WTC11 (cell line): ENCODE data around the gene DDI2. TPM values are rescaled to one million over a fixed set of nuclear protein-coding genes. Genes with fewer than 3 reads are reported as not detected.

Source experiments
- ATAC-seq: fragments of 200-7000 bp; cut with Tn5 transposase; 2 replicates; pipeline ENCODE4 v1.10.0; 2021; ENCODE audit warnings: mild to moderate bottlenecking, moderate library complexity
- CTCF ChIA-PET: fragments of 300-600 bp; sonication (Branson Sonifier 250); formaldehyde crosslinking; loops from one replicate; lab custom pipeline; 2021; ENCODE audit warnings: antibody characterized with exemption; lab: Charles Lee
- POLR2A ChIA-PET: fragments of 350-600 bp; sonication (Branson Sonifier 250); formaldehyde crosslinking; loops from one replicate; lab custom pipeline; 2021; ENCODE audit warnings: antibody characterized with exemption; lab: Charles Lee
- DNase-seq: peaks from one replicate; pipeline ENCODE4 v3.0.0; 2021; ENCODE audit warnings: low spot score
- H3K27ac Mint-ChIP-seq: 2 replicates; pipeline ENCODE4 v1.8.0; 2021; ENCODE audit warnings: mixed read lengths
- H3K27me3 Mint-ChIP-seq: 2 replicates; pipeline ENCODE4 v1.8.0; 2021; ENCODE audit warnings: low read depth, mild to moderate bottlenecking, moderate library complexity, mixed read lengths
- H3K36me3 Mint-ChIP-seq: 2 replicates; pipeline ENCODE4 v1.8.0; 2021; ENCODE audit warnings: mixed read lengths
- H3K4me1 Mint-ChIP-seq: 2 replicates; pipeline ENCODE4 v1.8.0; 2022; ENCODE audit warnings: mixed read lengths
- H3K4me3 Mint-ChIP-seq: 2 replicates; pipeline ENCODE4 v1.8.0; 2021; ENCODE audit warnings: mild to moderate bottlenecking, moderate library complexity, mixed read lengths
- H3K9me3 Mint-ChIP-seq: 2 replicates; pipeline ENCODE4 v1.8.0; 2021; ENCODE audit warnings: mixed read lengths
- ATF1 ChIP-seq: sonication (generic); formaldehyde crosslinking; IDR thresholded peaks from 2 replicates; pipeline ENCODE4 v1.8.1; 2023; ENCODE audit warnings: mild to moderate bottlenecking, moderate library complexity, missing genetic modification reagents
- ATF3 ChIP-seq: sonication (generic); formaldehyde crosslinking; conservative IDR thresholded peaks from 2 replicates; pipeline ENCODE4 v1.8.1; 2022; ENCODE audit warnings: mild to moderate bottlenecking, missing genetic modification reagents
- GABPB1 ChIP-seq: sonication (generic); formaldehyde crosslinking; IDR thresholded peaks from 2 replicates; pipeline ENCODE4 v1.8.1; 2023; ENCODE audit warnings: mild to moderate bottlenecking, missing genetic modification reagents
- IRF2 ChIP-seq: sonication (generic); formaldehyde crosslinking; IDR thresholded peaks from 2 replicates; pipeline ENCODE4 v1.8.0; 2022; ENCODE audit warnings: low read depth, missing genetic modification reagents, borderline replicate concordance
- JUN ChIP-seq: sonication (generic); formaldehyde crosslinking; IDR thresholded peaks from 2 replicates; pipeline ENCODE4 v1.8.0; 2023; ENCODE audit warnings: mild to moderate bottlenecking, missing genetic modification reagents
- PRDM15 ChIP-seq: sonication (generic); formaldehyde crosslinking; IDR thresholded peaks from 2 replicates; pipeline ENCODE4 v1.8.0; 2022; ENCODE audit warnings: missing genetic modification reagents
- RELA ChIP-seq: sonication (generic); formaldehyde crosslinking; IDR thresholded peaks from 2 replicates; pipeline ENCODE4 v1.8.1; 2022; ENCODE audit warnings: missing genetic modification reagents, mild to moderate bottlenecking, borderline replicate concordance
- TEAD4 ChIP-seq: sonication (generic); formaldehyde crosslinking; IDR thresholded peaks from 2 replicates; pipeline ENCODE4 v1.8.0; 2022; ENCODE audit warnings: mild to moderate bottlenecking, missing genetic modification reagents
- ZMAT4 ChIP-seq: fragments of 250-450 bp; sonication (Bioruptor Pico); IDR thresholded peaks from 2 replicates; pipeline ENCODE4 v1.9.0; 2021; ENCODE audit warnings: mild to moderate bottlenecking
- ZNF416 ChIP-seq: fragments of 250-450 bp; sonication (Bioruptor Pico); IDR thresholded peaks from 2 replicates; pipeline ENCODE4 v1.9.0; 2021; ENCODE audit warnings: mild to moderate bottlenecking, inconsistent platforms
- ZNF423 ChIP-seq: fragments of 250-450 bp; sonication (Bioruptor Pico); IDR thresholded peaks from 2 replicates; pipeline ENCODE4 v2.1.2; 2022; ENCODE audit warnings: mild to moderate bottlenecking, moderate library complexity
- ZNF671 ChIP-seq: fragments of 250-450 bp; sonication (Bioruptor Pico); IDR thresholded peaks from 2 replicates; pipeline ENCODE4 v1.8.0; 2021; ENCODE audit warnings: mild to moderate bottlenecking
- total RNA-seq: library from RNA; stranded (reverse); gene quantifications from 3 replicates; pipeline ENCODE4 v1.2.3, GENCODE V29; 2021
- TF ChIP-seq, protein P1 (sequence below): fragments of 250-450 bp; sonication (Bioruptor Pico); conservative IDR thresholded peaks from 2 replicates; pipeline ENCODE4 v1.9.0; 2021; ENCODE audit warnings: mild to moderate bottlenecking
- TF ChIP-seq, protein P2 (sequence below): sonication (generic); formaldehyde crosslinking; IDR thresholded peaks from 2 replicates; pipeline ENCODE4 v1.8.1; 2023; ENCODE audit warnings: mild to moderate bottlenecking, missing genetic modification reagents, borderline replicate concordance

DDI2 gene
- total RNA-seq, 1 experiment from 2014 or later = 34.2 TPM

GRCh38 chr1:15595809-15596617, 21.2 kb upstream of the DDI2 start (continued):
- TF ChIP-seq, protein P1, sequence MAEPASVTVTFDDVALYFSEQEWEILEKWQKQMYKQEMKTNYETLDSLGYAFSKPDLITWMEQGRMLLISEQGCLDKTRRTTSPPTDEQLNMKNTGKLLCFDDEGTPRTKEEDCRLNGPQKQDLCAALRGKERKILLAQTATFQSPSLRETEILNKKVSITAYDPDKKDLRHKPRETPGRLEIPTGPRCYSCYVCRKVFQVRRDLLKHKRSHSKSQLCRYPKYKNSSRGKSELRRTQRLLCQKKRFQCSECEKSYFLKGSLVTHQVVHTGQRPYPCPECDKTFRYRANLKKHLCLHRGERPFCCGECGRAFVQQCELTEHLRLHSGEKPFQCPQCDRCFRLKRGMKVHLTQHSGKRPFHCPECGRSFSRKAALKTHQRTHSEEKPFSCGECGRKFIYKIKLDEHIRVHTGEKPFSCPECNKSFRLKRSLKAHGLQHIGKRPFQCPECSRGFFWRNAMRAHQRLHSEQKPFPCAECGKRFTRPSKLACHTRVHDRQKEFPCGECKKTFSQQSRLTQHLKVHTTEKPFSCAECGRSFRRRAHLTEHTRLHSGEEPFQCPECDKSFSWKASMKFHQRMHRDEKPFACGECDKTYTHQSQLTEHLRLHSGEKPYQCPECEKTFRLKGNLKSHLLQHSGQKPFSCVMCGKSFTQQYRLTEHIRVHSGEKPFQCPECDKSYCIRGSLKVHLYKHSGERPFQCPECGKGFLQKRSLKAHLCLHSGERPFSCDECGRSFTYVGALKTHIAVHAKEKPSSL (CRISPR knock-in tag) = no peak
- TF ChIP-seq ZNF671 (no peak), ZNF416 (CRISPR knock-in tag) (no peak), IRF2 (no peak)
- TF ChIP-seq, protein P2, sequence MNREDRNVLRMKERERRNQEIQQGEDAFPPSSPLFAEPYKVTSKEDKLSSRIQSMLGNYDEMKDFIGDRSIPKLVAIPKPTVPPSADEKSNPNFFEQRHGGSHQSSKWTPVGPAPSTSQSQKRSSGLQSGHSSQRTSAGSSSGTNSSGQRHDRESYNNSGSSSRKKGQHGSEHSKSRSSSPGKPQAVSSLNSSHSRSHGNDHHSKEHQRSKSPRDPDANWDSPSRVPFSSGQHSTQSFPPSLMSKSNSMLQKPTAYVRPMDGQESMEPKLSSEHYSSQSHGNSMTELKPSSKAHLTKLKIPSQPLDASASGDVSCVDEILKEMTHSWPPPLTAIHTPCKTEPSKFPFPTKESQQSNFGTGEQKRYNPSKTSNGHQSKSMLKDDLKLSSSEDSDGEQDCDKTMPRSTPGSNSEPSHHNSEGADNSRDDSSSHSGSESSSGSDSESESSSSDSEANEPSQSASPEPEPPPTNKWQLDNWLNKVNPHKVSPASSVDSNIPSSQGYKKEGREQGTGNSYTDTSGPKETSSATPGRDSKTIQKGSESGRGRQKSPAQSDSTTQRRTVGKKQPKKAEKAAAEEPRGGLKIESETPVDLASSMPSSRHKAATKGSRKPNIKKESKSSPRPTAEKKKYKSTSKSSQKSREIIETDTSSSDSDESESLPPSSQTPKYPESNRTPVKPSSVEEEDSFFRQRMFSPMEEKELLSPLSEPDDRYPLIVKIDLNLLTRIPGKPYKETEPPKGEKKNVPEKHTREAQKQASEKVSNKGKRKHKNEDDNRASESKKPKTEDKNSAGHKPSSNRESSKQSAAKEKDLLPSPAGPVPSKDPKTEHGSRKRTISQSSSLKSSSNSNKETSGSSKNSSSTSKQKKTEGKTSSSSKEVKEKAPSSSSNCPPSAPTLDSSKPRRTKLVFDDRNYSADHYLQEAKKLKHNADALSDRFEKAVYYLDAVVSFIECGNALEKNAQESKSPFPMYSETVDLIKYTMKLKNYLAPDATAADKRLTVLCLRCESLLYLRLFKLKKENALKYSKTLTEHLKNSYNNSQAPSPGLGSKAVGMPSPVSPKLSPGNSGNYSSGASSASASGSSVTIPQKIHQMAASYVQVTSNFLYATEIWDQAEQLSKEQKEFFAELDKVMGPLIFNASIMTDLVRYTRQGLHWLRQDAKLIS (CRISPR knock-in tag) = no peak

GRCh38 chr1:15598436-15598835, 18.8 kb upstream of the DDI2 start:
- TF ChIP-seq TEAD4 (CRISPR knock-in tag) (no peak), ZNF423 (no peak), ATF1 (no peak), ZMAT4 (no peak), JUN (CRISPR knock-in tag) (no peak), RELA (CRISPR knock-in tag) (no peak), GABPB1 (no peak), PRDM15 (no peak), ATF3 (CRISPR knock-in tag) (no peak)
- TF ChIP-seq, protein P2 (CRISPR knock-in tag) = no peak
- Mint-ChIP-seq H3K9me3 (no peaks in the 10 kb centered on the region), H3K27ac (no peak overlapping the region), H3K4me3 (no peak overlapping the region), H3K27me3 (peaks cover 8% of the 10 kb centered on the region), H3K4me1 (peaks cover 10% of the 10 kb centered on the region), H3K36me3 (no peaks in the 10 kb centered on the region)
- ChIA-PET POLR2A (interaction anchor here (0.6 to 0.7 kb wide), 2 partner anchors 12 to 26 kb away, joined by 3 to 5 read pairs; no protein-coding TSS in a partner anchor), CTCF (no interaction called here)
- ATAC-seq (no peak), DNase-seq (no peak)
